Endothelial cell of umbilical vein (primary cell): Measurements from ENCODE around the gene ANKRD39. TPM values are rescaled to one million over a fixed set of nuclear protein-coding genes. Genes with fewer than 3 reads are reported as not detected.

ENCODE experiments used
- BruUV-seq: library from RNA; stranded (reverse); fragments of 400-500 nt; replicated peaks from 2 replicates; lab custom pipeline; 2021; lab: Mats Ljungman, UMichigan
- CTCF ChIA-PET: fragments of 300-600, 350-600 bp; sonication (Branson Sonifier 250); formaldehyde crosslinking; loops from one replicate; lab custom pipeline; 2021; ENCODE audit warnings: antibody characterized with exemption, inconsistent platforms; lab: Charles Lee
- POLR2A ChIA-PET: fragments of 300-600, 350-600 bp; sonication (Branson Sonifier 250); formaldehyde crosslinking; loops from one replicate; lab custom pipeline; 2021; ENCODE audit warnings: antibody characterized with exemption, inconsistent platforms; lab: Charles Lee
- DNase-seq: peaks from one replicate; pipeline ENCODE4 v3.0.0-alpha.2; 2011; ENCODE audit warnings: low read depth, low spot score
- FAIRE-seq: peaks from 2 replicates; lab custom pipeline; 2011; peaks lifted over from hg19 to GRCh38; lab: Jason Lieb, UNC
- H2AFZ ChIP-seq: 2 replicates; pipeline ENCODE4 v1.6.0; 2012; ENCODE audit warnings: low read depth, low read length, control low read depth, inconsistent platforms
- H3K27ac ChIP-seq: 2 replicates; pipeline ENCODE4 v1.5.1; 2011; ENCODE audit warnings: low read depth, mild to moderate bottlenecking, control low read depth, low read length, moderate library complexity; ENCODE audit not compliant: insufficient read depth
- H3K27me3 ChIP-seq, 2 experiments: 2 replicates each; pipeline versions ENCODE4 v1.6.0 to v1.6.1; 2011; ENCODE audit warnings: low read length in 2 of 2, mixed read lengths in 1 of 2; ENCODE audit not compliant: control insufficient read depth in 2 of 2, insufficient read depth in 2 of 2
- H3K36me3 ChIP-seq, 2 experiments: 2 replicates in 1 of 2; 3 replicates in 1 of 2; pipeline ENCODE4 v1.5.1; 2011; ENCODE audit warnings: low read length in 2 of 2, mild to moderate bottlenecking in 1 of 2, moderate library complexity in 1 of 2; ENCODE audit not compliant: control insufficient read depth in 2 of 2, insufficient read depth in 2 of 2; ENCODE audit errors: extremely low read depth in 1 of 2
- H3K4me1 ChIP-seq: 3 replicates; pipeline ENCODE4 v1.5.1; 2011; ENCODE audit warnings: mild to moderate bottlenecking, low read length; ENCODE audit not compliant: control insufficient read depth, insufficient read depth; ENCODE audit errors: extremely low read depth
- H3K4me2 ChIP-seq: 2 replicates; pipeline ENCODE4 v1.6.1; 2011; ENCODE audit warnings: low read length, control low read depth, mixed read lengths; ENCODE audit not compliant: insufficient read depth
- H3K4me3 ChIP-seq, 3 experiments: fragments of 200-600 bp in 1 of 3; sonication (generic), shearing (Covaris generic) in 1 of 3; replicated peaks in 1 of 3; 2 replicates each; pipeline ENCODE4 v1.5.1; 2011 to 2016; ENCODE audit warnings: control low read depth in 3 of 3, low read length in 3 of 3, mild to moderate bottlenecking in 2 of 3, inconsistent platforms in 1 of 3, low read depth in 1 of 3, moderate library complexity in 1 of 3; ENCODE audit not compliant: insufficient read depth in 1 of 3
- H3K79me2 ChIP-seq: 2 replicates; pipeline ENCODE4 v1.6.0; 2012; ENCODE audit warnings: low read length, inconsistent platforms; ENCODE audit not compliant: control insufficient read depth, insufficient read depth
- H3K9ac ChIP-seq: replicated peaks from 2 replicates; pipeline ENCODE3; 2011; ENCODE audit warnings: low read length, control low read depth; ENCODE audit not compliant: insufficient read depth; ENCODE audit errors: extremely low read depth
- H3K9me1 ChIP-seq: replicated peaks from 3 replicates; pipeline ENCODE4 v1.6.0; 2011; ENCODE audit warnings: mild to moderate bottlenecking, low read length; ENCODE audit not compliant: control insufficient read depth, insufficient read depth; ENCODE audit errors: extremely low read depth
- H3K9me3 ChIP-seq: replicated peaks from 2 replicates; pipeline ENCODE4 v1.5.1; 2012; ENCODE audit warnings: low read length, inconsistent platforms; ENCODE audit not compliant: control insufficient read depth, insufficient read depth
- H4K20me1 ChIP-seq: replicated peaks from 2 replicates; pipeline ENCODE3; 2011; ENCODE audit warnings: mild to moderate bottlenecking, low read length; ENCODE audit not compliant: control insufficient read depth, insufficient read depth; ENCODE audit errors: extremely low read depth
- EZH2 ChIP-seq: IDR thresholded peaks from 2 replicates; pipeline ENCODE4 v1.6.1; 2012; ENCODE audit warnings: borderline replicate concordance, low read depth, mild to moderate bottlenecking, moderate library complexity, low read length, inconsistent platforms; ENCODE audit not compliant: severe bottlenecking
- FOS ChIP-seq: IDR thresholded peaks from 2 replicates; pipeline ENCODE4 v1.6.1; 2011; ENCODE audit warnings: mild to moderate bottlenecking, low read length, moderate library complexity, borderline replicate concordance; ENCODE audit not compliant: insufficient read depth
- GATA2 ChIP-seq: IDR thresholded peaks from 2 replicates; pipeline ENCODE4 v1.7.0; 2011; ENCODE audit warnings: low read depth, mild to moderate bottlenecking, moderate library complexity, mixed read lengths, low read length; ENCODE audit not compliant: insufficient read length, insufficient read depth
- JUN ChIP-seq: IDR thresholded peaks from 2 replicates; pipeline ENCODE4 v1.6.1; 2011; ENCODE audit warnings: borderline replicate concordance, low read depth; ENCODE audit not compliant: insufficient read length, insufficient read depth
- MAX ChIP-seq: IDR thresholded peaks from 2 replicates; pipeline ENCODE4 v1.6.1; 2011; ENCODE audit not compliant: insufficient read depth, insufficient read length
- MYC ChIP-seq: IDR thresholded peaks from one replicate; pipeline ENCODE4 v1.6.1; 2011; ENCODE audit warnings: mild to moderate bottlenecking, low read depth, low read length
- POLR2A ChIP-seq: IDR thresholded peaks from 2 replicates; pipeline ENCODE4 v1.6.1; 2012; ENCODE audit warnings: low read depth, mild to moderate bottlenecking, control low read depth, low read length
- POLR2AphosphoS5 ChIP-seq: IDR thresholded peaks from 2 replicates; pipeline ENCODE4 v1.6.1; 2012; ENCODE audit warnings: low read depth, mild to moderate bottlenecking, control low read depth, low read length, moderate library complexity; ENCODE audit not compliant: insufficient read depth
- dilution Hi-C: fragments of 300-500 bp; cut with MboI; formaldehyde crosslinking; loops from one replicate; pipeline ENCODE4 v1.15.0; 2019; ENCODE audit warnings: low sequenced_read_pairs; ENCODE audit not compliant: extremely low pct_ligation_motif_present
- intact Hi-C: fragments of 100-400 bp; cut with micrococcal nuclease; formaldehyde crosslinking; loops from one replicate; pipeline ENCODE4 v1.10.0; 2022
- polyA plus RNA-seq, 4 experiments: library from polyadenylated mRNA; depleted of rRNA in 3 of 4; stranded (reverse) in 3 of 4; unstranded in 1 of 4; fragments of >200 nt; gene quantifications; 2 replicates each; pipeline versions ENCODE4 v1.2.1 to v1.2.3, GENCODE V29; 2011 to 2012; ENCODE audit warnings: missing spikeins in 1 of 4
- total RNA-seq: library from RNA; stranded (reverse); gene quantifications from 2 replicates; pipeline ENCODE4 v1.2.3, GENCODE V29; 2021
- TF ChIP-seq, protein P1 (sequence below), 2 donors: IDR thresholded peaks; 1 replicate in 1 of 2; 2 replicates in 1 of 2; pipeline ENCODE4 v1.5.1; 2011; ENCODE audit warnings: low read length in 2 of 2, mild to moderate bottlenecking in 2 of 2, moderate library complexity in 2 of 2, control low read depth in 1 of 2, inconsistent platforms in 1 of 2, low read depth in 1 of 2; ENCODE audit not compliant: insufficient read depth in 1 of 2; ENCODE audit errors: extremely low read depth in 1 of 2

The ANKRD39 gene
- total and polyA plus RNA-seq, 2 donors (not counting 3 experiments of a cell fraction or from before 2014, with no cell fraction given): 14.7 to 17.9 TPM

DNA sequence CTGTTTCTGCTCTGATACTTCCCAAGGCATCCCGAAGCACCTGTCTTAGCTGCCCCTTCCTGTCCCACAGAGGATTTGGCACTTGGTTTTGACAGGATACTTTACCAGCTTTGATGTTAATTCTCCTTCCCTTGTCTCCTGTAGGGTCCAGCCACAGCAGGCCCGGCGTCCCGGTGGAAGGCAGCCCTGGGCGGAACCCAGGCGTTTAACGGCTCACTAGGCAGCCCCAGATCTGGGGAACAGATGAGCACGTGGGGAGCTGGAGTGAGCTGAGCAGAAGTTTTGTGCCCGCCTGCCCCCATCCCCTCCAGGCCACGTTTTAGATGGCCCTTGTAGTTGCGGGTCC, 25.4 kb downstream of the ANKRD39 start:
- FAIRE-seq (no peak), DNase-seq (no peak)
- Histone ChIP-seq H3K36me3 (peaks cover 2 to 30% of the 10 kb centered on the region in 2 experiments), H4K20me1 (no peaks in the 10 kb centered on the region), H3K79me2 (no peaks in the 10 kb centered on the region), H3K27ac (no peak overlapping the region), H3K4me3 (no peak overlapping the region), H3K9me1 (no peaks in the 10 kb centered on the region), H3K4me1 (no peaks in the 10 kb centered on the region), H3K9ac (no peak overlapping the region), H3K27me3 (no peaks in the 10 kb centered on the region), H3K4me2 (no peak overlapping the region), H2AFZ (no peak overlapping the region), H3K9me3 (no peaks in the 10 kb centered on the region)
- no peak for TF ChIP-seq FOS
- TF ChIP-seq MYC: no peak
- no peak for TF ChIP-seq POLR2AphosphoS5
- TF ChIP-seq GATA2: no peak
- TF ChIP-seq, protein P1, sequence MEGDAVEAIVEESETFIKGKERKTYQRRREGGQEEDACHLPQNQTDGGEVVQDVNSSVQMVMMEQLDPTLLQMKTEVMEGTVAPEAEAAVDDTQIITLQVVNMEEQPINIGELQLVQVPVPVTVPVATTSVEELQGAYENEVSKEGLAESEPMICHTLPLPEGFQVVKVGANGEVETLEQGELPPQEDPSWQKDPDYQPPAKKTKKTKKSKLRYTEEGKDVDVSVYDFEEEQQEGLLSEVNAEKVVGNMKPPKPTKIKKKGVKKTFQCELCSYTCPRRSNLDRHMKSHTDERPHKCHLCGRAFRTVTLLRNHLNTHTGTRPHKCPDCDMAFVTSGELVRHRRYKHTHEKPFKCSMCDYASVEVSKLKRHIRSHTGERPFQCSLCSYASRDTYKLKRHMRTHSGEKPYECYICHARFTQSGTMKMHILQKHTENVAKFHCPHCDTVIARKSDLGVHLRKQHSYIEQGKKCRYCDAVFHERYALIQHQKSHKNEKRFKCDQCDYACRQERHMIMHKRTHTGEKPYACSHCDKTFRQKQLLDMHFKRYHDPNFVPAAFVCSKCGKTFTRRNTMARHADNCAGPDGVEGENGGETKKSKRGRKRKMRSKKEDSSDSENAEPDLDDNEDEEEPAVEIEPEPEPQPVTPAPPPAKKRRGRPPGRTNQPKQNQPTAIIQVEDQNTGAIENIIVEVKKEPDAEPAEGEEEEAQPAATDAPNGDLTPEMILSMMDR (IDR thresholded peaks at IDR 0.05; ENCODE audit: extremely low read depth in 1 of 2, insufficient read depth in 1 of 2, low read depth in 1 of 2, low read length in 2 of 2): no peak
- TF ChIP-seq JUN: no peak
- TF ChIP-seq MAX: no peak
- TF ChIP-seq POLR2A: no peak
- TF ChIP-seq EZH2: no peak
- POLR2A ChIA-PET: no interaction called here
- CTCF ChIA-PET: interaction anchor here (1.2 kb wide), 1 partner anchor 10 kb away, joined by 3 read pairs; no protein-coding TSS in a partner anchor
- intact Hi-C loops (no loop called here), dilution Hi-C loops (no loop called here)
- no TSS peak for BruUV-seq
